ENCODE measurements around the gene SPNS2.

The SPNS2 gene, protein sequence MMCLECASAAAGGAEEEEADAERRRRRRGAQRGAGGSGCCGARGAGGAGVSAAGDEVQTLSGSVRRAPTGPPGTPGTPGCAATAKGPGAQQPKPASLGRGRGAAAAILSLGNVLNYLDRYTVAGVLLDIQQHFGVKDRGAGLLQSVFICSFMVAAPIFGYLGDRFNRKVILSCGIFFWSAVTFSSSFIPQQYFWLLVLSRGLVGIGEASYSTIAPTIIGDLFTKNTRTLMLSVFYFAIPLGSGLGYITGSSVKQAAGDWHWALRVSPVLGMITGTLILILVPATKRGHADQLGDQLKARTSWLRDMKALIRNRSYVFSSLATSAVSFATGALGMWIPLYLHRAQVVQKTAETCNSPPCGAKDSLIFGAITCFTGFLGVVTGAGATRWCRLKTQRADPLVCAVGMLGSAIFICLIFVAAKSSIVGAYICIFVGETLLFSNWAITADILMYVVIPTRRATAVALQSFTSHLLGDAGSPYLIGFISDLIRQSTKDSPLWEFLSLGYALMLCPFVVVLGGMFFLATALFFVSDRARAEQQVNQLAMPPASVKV

DNA sequence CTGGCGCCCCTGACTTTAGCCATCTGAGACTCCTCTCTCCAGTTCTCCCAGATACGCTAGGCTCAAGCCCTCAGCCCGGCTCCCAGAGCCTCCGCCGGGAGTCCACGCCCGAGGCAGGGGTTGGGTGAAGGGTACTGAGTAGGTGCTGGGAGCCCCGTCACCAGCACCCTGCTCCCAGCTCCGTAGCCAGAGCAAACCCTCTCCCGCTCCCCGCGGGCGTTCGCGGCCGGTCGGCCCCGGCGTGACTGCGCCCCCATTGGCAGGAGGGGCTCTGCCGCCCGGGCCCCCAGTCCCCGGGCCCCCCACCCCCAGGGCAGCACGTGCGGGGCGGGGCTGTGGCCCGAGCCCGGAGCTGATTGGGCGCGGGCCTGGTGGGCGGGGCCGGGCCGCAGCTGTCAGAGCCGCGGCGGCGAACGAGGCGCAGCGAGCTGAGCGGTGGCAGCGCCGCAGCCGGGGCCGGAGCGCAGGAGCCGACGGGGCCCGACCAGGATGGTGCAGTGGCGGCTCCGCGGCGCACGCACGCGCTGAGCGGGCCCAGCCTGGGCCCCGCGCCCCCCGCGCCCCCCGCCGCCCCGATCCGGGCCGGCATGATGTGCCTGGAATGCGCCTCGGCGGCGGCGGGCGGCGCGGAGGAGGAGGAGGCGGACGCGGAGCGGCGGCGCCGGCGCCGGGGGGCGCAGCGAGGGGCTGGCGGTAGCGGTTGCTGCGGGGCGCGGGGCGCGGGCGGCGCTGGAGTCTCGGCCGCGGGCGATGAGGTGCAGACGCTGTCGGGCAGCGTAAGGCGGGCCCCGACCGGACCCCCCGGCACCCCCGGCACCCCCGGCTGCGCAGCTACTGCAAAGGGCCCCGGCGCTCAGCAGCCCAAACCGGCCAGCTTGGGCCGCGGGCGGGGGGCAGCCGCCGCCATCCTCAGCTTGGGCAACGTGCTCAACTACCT, at the start of gene SPNS2:
Gene SPNS2, plus strand, starts transcription at position 421 of the 937 bp plus-strand sequence. Its CDS starts 167 bp downstream, at position 588.
- no peak for DNase-seq

DNA sequence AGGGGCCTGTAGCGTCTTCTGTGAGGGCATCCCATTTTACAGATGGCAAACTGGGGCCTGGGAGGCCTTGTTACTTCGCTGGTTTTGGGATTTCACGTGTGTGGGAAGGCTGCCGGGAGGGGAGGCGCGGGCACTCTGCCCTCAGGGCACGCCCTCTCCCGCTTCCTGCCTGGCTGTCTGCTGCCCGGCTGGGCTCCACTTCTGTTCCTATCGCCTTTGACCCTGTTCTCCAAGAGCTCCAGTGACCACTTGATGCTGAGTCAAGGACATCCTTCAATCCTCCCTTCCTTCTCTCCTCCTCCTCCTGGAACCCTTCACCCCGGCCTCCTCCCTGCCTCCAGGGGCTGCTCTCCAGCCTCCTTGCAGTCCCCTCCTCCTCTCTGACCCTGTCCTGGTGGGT, 48.9 kb upstream of the SPNS2 start:
- DNase-seq = no peak

DNA sequence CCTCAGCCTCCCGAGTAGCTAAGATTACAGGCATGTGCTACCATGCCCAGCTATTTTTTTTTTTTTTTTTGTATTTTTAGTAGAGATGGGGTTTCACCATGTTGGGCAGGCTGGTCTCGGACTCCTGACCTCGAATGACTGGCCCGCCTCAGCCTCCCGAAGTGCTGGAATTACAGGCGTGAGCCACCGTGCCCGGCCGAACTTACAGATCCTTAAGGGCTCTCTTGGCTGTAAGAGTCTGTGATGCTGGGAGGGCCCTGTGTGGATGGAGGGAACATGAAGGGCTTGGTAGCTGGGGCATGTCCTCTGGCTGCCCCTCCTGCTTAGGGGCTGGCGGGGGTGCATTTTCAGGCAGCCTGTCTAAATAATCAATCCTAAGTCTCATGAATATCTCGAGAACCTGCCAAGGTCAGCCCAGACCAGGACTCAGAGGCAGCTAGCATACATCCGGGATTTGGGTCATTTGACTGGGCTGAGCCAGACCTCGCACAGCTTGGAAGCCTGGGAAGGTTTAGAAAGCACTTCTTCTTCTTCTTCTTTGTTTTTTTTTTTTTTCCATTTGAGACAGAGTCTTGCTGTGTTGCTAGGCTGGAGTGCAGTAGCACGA, 47.9 kb upstream of the SPNS2 start:
- no peak for DNase-seq

DNA sequence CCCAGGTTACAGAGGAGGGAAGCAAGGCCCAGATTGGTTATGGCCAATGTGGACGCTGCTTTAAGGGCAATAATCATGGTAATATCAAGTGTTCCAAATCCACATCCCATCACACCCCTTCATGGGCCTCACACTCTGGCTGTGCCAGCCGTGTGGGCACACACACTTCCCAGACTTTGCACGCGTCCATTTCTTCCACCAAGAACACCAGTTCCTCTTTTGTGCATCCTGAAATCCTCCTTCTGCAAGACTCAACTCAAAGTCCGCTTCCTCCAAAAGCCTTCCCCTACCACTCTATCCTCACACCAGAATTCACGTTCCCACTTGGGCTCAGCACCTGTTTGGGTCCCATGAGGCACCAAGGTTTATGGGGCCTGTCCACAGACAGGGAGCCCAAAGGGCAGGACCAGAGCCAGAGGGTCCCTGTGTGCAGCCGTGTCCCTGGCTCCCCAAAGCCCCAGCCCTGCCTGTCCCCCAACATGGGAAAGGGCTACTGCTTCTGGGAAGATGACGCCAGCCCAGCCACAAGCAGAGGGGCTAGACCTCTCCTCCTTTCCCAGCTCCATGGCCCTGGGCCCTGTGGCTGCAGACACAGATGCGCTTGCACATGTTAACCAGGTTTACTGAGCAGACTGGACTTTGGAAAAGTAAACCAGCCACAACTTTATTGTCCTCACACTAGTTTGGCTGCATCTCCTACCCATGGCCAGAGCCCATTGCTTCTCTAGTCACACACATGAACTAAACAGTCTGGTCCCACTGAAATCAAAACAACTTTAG, 44.7 kb upstream of the SPNS2 start:
- DNase-seq = no peak

DNA sequence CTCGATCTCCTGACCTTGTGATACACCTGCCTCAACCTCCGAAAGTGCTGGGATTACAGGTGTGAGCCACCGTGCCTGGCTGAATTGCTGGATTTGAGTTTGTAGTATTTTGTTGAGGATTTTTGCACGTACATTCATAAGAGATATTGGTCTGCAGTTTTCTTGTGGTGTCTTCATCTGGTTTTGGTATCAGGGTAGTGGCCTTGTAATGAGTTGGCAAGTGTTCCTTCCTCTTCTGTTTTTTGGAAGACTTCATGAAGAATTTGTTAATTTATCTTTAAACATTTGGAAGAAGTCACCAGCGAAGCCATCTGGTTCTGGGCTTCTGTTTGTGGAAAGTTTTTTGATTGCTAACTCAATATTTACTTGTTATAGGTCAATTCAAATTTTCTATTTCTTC, 38.0 kb upstream of the SPNS2 start:
- DNase-seq = peak; percentile 0

DNA sequence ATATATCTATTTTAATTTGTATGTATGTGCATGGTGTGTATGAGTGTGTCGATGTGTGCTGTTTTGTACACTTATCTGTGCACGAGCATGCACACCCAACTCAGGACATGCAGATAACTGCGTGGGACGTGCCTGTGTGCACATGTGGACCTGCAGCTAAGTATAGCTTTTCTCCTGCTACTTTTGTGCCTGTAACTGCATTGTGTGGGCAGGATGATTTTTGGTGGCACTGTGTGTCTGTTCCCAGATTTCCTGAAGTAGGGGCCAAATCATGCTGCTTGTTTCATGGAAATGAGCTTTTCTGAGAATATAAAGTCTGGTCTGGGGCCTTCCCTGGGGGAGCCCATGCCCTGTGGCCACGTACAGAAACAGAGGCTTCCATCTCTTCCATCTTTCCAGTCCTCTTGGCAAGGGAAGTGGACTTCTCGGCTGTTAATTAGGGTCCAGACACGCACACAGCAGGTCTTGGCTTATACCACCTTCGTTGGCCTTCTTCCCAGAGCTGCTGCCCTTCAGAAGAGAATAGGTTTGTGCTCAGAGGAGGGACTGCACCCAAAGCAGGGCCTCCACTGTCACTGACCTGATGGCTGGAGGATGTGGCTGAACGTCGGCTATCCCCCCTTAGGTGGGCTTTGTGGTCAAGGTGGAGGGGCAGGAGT, 34.7 kb upstream of the SPNS2 start:
- DNase-seq = no peak

DNA sequence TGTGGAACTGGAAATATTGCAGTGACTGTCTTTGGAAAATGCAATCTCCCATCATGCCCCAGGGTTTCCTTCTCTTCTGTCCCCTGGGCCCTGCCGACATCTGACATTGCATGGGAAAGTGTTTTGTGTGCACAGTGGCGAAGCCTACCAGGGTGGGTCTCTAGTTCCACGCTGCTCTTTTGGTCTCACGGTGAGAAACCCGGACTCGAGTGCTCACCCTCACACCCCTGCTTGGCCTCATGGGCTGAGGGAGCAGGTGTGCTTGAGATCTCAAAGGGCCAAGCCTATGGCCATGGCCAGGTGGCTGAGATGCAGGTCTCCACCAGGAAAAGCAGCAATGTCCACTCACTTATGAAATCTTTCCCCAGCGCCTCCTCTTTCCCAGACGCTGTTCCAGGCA, 32.9 kb upstream of the SPNS2 start:
- no peak for DNase-seq

DNA sequence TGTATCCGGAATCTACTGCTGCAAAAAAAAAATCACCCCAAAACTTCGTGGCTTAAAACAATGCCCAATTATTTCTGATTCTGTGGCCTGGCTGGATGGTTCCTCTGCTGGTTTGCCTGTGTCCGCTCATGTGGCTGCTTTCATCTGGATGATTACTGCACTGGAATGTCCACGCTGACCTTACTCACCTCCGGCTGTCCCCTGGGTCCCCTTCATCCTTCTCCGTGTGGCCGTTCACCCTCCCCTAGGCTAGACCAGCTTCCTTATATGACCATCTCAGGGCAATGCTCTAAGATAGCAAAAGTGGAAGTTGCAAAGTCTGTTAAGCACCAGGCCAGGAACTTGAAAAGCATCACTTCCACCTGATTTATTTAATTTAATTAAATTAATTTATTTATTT, 31.4 kb upstream of the SPNS2 start:
- no peak for DNase-seq

DNA sequence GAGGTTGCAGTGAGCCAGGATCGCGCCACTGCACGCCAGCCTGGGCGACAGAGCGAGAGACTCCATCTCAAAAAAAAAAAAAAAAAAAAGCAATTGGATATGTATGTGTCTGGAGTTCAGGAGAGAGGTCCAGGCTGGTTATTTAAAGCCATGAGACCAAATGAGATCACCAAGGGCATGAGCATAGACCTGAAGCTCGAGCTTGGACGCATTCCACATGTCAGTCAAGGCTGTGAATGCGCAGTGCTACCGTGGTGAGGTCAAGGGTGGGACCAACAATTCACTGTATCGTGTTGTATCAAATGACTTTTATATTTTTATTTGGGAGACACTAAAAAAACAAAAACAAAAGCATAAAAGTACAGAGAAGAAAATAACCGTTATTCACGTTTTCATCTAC, 29.1 kb upstream of the SPNS2 start:
- no peak for DNase-seq

DNA sequence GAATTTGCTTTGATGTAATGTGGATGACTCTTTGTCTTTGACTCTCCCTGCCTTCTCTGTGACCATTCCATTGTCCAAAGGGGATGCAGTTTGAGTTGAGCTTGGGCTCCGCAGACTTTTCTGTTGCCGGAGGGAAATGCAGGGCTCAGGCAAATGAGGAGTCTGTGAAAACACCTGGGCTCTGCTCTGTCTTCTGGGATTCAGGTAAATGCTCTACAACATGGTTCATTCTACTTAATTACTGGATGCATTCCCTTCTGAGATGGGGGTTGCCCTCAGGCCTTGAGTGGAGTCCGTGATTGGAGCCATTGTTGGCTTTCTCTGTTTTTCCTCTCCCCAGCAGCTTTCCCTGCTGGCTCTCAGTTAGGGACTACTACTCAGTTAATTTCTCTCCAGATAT, 26.4 kb upstream of the SPNS2 start:
- no peak for DNase-seq

DNA sequence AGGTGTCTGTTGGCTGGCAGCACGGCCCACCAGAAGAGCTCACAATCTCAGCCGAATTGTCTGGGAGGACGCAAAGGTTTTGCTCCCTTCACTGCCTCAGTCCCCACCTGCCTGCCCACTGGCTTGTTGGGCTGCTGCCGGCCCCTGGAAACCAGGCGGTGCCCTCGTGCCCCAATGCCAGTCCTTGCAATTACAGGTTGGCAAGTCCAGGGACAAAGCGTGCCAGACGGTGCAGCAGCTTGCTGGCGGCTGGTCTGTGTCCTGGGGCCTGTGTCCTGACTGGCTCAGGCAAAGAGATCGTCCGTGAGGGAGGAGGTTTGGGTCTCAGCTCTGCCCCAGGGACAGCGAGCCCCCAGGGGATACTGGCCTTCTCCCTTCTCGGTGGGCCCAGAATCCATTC, 24.6 kb upstream of the SPNS2 start:
- DNase-seq = no peak

DNA sequence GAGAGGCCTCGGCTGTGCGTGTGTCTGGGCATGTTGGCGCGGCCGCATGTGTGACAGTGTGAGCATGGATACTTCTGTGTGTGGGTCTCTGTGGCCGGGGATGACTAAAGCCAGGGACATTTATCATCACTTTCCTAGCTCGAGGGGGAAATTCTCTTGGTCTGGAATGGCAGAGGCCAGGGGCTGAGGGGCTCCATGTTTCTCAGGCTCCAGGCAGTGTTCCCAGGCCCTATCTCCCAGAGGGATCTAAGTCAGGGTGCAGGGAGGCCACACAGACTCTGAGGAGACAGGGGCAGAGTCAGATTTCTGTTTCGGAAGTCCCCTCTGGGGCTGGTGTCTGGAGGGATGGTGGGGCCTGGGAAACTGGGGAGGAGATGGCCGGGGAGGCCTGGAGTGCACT, 23.7 kb upstream of the SPNS2 start:
- DNase-seq = no peak

DNA sequence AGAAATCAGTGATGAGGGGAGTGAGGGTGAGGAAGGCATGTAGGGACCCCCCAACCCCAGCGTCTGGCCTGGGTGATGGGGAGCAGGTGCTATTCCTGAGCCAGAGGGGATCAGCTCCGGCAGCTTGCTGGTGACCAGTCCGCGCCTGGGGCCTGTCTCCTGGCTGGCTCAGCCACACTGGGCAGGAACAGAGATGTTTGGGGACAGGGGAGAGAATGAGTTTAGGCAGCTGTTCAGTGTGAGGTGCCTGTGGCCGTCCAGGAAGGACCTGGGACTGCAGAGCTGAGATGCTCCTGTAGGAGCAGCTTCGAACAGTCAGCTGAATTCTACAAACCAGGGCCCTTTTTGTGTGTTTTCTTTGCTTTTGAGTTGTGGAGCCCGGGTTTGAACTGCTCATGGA, 23.2 kb upstream of the SPNS2 start:
- DNase-seq = no peak

DNA sequence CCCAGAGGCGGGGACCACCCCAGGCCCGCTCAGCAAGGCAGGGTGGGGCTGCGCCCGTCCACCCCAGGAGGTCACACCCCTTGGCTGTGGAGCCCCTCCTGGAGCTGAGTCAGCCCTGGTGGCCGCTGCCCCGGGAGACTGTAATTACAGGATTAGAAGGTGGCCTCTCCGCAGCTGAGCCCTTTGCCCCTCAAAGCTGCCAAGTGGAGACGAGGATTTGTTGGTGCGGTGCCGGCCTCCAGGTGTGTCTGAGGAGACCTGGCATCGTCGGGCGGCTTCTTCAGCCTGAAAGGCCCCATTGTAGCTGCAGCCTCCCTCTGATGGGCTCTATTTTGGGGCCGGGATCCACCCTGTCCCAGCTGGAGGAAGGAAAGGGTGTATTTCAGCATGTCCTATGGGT, 22.7 kb upstream of the SPNS2 start:
- no peak for DNase-seq

DNA sequence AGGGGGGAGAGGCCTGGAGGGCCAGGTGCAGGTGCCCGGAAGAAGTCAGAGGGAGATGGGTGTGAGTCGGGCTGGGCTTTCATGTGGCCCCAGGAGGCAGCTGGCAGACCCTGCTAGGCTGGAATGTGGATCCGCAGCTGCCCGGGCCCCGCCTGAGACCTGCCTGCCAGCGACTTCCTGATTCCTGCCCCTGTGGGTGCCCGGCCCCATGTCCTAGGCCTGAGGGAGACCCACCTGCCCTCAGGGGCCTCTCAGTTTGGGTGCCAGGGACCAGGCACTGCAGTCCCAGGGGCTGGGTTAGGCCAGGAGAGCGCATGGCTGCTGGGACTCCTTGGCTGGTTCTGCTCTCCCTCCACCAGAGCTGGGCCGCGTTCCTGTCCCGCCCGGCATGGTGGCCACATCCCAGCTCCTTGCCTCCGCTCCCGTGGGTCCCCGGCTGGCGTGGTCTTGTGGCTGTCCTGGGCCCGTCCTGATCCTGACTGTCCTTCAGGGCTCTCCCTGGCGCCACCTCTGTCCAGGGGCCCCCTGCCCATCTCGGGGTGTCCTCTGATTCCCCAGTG, 22.1 kb upstream of the SPNS2 start:
- DNase-seq = no peak

DNA sequence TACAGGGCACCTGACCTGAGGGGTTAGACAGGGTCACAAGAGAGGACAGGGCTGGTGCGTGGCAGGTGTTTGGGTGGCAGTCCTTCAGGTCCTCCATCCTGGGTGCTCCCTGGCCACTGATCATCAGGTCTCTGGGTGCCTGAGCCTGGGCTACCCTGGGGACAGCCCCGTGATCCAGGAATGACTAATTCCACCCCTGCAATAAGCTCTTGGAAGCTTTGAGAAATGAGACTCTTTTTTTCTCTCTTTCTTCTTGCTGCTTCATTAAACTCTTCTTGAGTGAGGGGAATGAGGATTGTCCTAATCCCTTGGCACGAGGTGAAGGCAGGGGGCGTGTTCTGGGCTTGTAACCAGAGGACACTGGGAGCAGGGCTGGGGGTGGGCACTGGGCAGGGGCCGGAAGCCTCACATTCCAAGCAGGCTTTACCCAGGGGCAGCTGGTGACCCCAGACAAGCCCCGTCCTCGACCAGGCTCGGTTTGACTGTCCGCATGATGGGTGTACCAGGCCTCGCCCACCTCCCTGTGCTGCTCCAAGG, 21.4 kb upstream of the SPNS2 start:
- DNase-seq = no peak

DNA sequence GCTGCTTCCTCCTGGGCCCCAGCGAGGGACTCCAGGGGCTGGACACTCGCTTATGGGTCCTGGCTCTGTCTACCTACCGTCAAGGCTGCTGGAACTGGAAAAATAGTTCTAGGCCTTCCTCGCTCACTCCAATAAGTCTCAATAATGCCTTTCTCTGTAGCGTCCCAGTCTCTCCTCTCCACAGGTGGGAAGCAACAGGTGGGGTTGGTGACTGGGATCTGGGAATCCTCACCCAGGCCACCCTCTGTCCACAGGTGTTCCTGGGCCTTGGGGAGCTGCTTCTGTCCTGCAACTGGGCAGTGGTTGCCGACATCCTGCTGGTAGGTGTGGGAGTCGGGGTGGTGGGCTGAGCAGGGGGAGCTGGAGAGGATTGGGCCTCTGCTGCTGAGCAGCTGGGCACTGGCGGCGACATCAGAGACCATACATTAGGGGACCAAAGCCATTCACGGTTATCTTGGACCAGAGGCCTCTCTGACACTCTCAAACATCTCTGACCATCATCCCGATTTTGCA, 20.3 kb upstream of the SPNS2 start:
- DNase-seq = no peak

DNA sequence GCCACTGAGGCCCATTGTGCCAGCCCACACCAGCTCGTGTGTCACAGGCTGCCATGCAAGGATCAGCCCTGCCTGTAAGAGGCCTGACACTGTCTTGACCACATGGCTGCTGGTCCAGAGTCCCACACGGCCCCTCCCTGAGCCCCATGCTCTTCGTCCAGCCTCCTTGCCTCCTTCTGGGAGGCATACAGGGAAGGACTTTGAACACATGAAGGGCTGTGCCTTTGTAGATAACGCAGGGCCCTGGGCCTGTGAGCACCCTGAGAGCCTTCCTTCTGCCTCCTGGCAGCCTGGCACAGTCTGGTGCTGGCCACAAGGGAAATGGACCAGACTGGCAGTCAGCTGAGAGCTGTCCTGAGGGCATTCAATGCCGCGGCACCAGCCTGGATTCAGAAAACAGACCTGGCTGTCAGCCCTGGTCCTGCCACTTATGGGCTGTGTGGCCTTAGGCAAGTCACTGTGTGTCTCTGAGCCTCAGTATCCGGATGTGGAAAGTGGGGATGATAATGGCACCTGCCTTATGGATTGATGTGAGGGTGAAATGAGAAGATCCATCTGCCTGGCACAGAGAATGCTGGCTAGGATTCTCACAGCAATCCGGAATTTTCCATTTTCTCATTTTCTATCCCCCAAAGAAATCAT, 19.2 kb upstream of the SPNS2 start:
- DNase-seq = no peak

DNA sequence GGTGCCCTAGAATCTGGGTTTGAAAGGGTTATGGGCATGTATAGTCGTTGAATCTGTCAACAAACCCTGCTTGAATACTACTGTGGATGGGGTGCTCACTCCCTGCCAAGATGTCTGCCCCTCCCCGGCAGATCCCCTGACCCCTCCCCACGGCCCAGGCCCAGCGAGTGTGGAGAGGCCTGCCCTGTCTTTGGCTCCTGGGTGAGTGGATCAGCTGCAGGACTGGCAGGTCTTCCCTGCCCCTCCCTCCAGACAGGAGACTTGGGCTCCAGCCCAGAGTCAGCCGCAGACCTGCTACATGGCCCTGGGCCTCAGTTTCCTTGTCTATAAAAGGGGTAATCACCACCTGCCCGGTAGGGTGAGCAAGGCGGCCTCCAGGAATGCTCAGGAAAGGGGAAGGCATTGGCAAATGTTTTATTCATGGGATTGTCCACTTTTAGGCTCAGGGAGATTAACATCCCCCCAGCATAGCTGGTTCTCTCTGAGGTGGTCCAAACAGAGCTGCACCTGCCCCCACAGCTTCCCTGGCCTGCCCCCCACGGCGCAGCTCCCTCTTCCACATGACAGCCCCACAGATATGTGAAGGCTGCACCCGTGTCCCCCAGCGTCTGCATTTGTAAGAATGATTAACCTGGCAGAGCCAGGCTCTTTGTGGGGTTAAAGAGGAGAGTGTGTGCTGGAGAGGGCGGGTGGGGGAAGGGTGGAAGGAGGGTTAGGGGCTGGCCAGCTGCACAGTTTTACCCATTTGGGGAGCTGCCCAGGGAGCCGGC, 18.5 kb upstream of the SPNS2 start:
- no peak for DNase-seq

Data from GF-D8 (cell line).